CD14-positive monocyte (primary cell): ENCODE measurements around the gene P2RX3. TPM values are rescaled to one million over a fixed set of nuclear protein-coding genes. Genes with fewer than 3 reads are reported as not detected.

ENCODE experiments used
- DNase-seq, 3 donors: peaks; one replicate each; pipeline ENCODE4 v3.0.0-alpha.2; 2011 to 2022
- H2AFZ ChIP-seq: 2 replicates; pipeline ENCODE4 v1.6.0; 2012; ENCODE audit warnings: mild to moderate bottlenecking, low read depth, low read length, inconsistent platforms; ENCODE audit not compliant: insufficient read depth, poor library complexity, severe bottlenecking
- H3K27ac ChIP-seq, 2 donors: 1 replicate in 1 of 2; 2 replicates in 1 of 2; pipeline ENCODE4 v1.5.1; 2012 to 2013; ENCODE audit warnings: low read length in 2 of 2, control low read depth in 1 of 2, inconsistent platforms in 1 of 2, low read depth in 1 of 2, mild to moderate bottlenecking in 1 of 2
- H3K27me3 ChIP-seq, 2 donors: one replicate each; pipeline versions ENCODE4 v1.6.0 to v1.6.1; 2011 to 2013; ENCODE audit warnings: low read length in 2 of 2; ENCODE audit not compliant: control insufficient read depth in 2 of 2, insufficient read depth in 2 of 2
- H3K36me3 ChIP-seq, 2 donors: replicated peaks in 1 of 2; 1 replicate in 1 of 2; 2 replicates in 1 of 2; pipeline versions ENCODE4 v1.5.1 to v1.6.1; 2012 to 2013; ENCODE audit warnings: low read length in 2 of 2, control low read depth in 1 of 2, inconsistent platforms in 1 of 2, mild to moderate bottlenecking in 1 of 2; ENCODE audit not compliant: insufficient read depth in 2 of 2, control insufficient read depth in 1 of 2
- H3K4me1 ChIP-seq, 2 donors: 1 replicate in 1 of 2; 2 replicates in 1 of 2; pipeline versions ENCODE4 v1.5.1 to v1.6.1; 2012 to 2013; ENCODE audit warnings: low read length in 2 of 2, control low read depth in 1 of 2, inconsistent platforms in 1 of 2, mild to moderate bottlenecking in 1 of 2, moderate library complexity in 1 of 2; ENCODE audit not compliant: insufficient read depth in 2 of 2, control insufficient read depth in 1 of 2
- H3K4me2 ChIP-seq: replicated peaks from 2 replicates; pipeline ENCODE3; 2012; ENCODE audit warnings: low read length, moderate library complexity, mild to moderate bottlenecking; ENCODE audit not compliant: poor library complexity, severe bottlenecking; ENCODE audit errors: extremely low read depth
- H3K4me3 ChIP-seq, 3 experiments: fragments of 200-600 bp in 1 of 3; sonication (generic) in 1 of 3; replicated peaks in 1 of 3; 1 replicate in 2 of 3; 2 replicates in 1 of 3; pipeline ENCODE4 v1.5.1; 2011 to 2013; ENCODE audit warnings: low read length in 3 of 3, mild to moderate bottlenecking in 3 of 3, control low read depth in 2 of 3, low read depth in 2 of 3, inconsistent platforms in 1 of 3, moderate library complexity in 1 of 3
- H3K79me2 ChIP-seq: 2 replicates; pipeline ENCODE4 v1.6.0; 2012; ENCODE audit warnings: mild to moderate bottlenecking, control low read depth, inconsistent platforms, low read length, moderate library complexity; ENCODE audit not compliant: insufficient read depth
- H3K9ac ChIP-seq: 2 replicates; pipeline ENCODE4 v1.6.0; 2017; ENCODE audit warnings: low read length, mild to moderate bottlenecking; ENCODE audit not compliant: insufficient read depth, poor library complexity, severe bottlenecking
- H3K9me3 ChIP-seq, 2 donors: replicated peaks in 1 of 2; 1 replicate in 1 of 2; 2 replicates in 1 of 2; pipeline versions ENCODE4 v1.5.1 to v1.6.1; 2012 to 2013; ENCODE audit warnings: low read length in 2 of 2, control low read depth in 1 of 2; ENCODE audit not compliant: control insufficient read depth in 1 of 2, insufficient read depth in 1 of 2
- H4K20me1 ChIP-seq: 2 replicates; pipeline ENCODE4 v1.6.0; 2012; ENCODE audit warnings: mild to moderate bottlenecking, low read length, control low read depth, moderate library complexity; ENCODE audit not compliant: insufficient read depth
- H3K27ac Mint-ChIP-seq, 7 donors: one replicate each; pipeline ENCODE4 v1.8.0; 2020; ENCODE audit warnings: mild to moderate bottlenecking in 7 of 7, mixed read lengths in 7 of 7, moderate library complexity in 6 of 7, inconsistent platforms in 2 of 7
- H3K27me3 Mint-ChIP-seq, 3 donors: one replicate each; pipeline ENCODE4 v1.8.0; 2021 to 2022; ENCODE audit warnings: low read depth in 3 of 3, mild to moderate bottlenecking in 3 of 3, mixed read lengths in 3 of 3, moderate library complexity in 3 of 3, inconsistent platforms in 1 of 3
- H3K36me3 Mint-ChIP-seq, 2 donors: one replicate each; pipeline ENCODE4 v1.8.0; 2020; ENCODE audit warnings: mixed read lengths in 2 of 2, inconsistent platforms in 1 of 2, mild to moderate bottlenecking in 1 of 2
- H3K4me1 Mint-ChIP-seq: one replicate; pipeline ENCODE4 v1.8.0; 2020; ENCODE audit warnings: mild to moderate bottlenecking, mixed read lengths
- H3K4me3 Mint-ChIP-seq, 2 donors: one replicate each; pipeline ENCODE4 v1.8.0; 2020; ENCODE audit warnings: mild to moderate bottlenecking in 2 of 2, mixed read lengths in 2 of 2, moderate library complexity in 1 of 2
- H3K9me3 Mint-ChIP-seq, 7 donors: one replicate each; pipeline ENCODE4 v1.8.0; 2020 to 2022; ENCODE audit warnings: mixed read lengths in 7 of 7, mild to moderate bottlenecking in 6 of 7, moderate library complexity in 6 of 7, inconsistent platforms in 2 of 7
- CTCF ChIP-seq: fragments of 200-600 bp; IDR thresholded peaks from one replicate; pipeline ENCODE4 v1.8.0; 2022; ENCODE audit warnings: antibody characterized with exemption, mild to moderate bottlenecking
- WGBS: methylation state at CpG from one replicate; pipeline ENCODE4 v1.1.5; 2013; ENCODE audit warnings: missing lambda C conversion rate; ENCODE audit not compliant: insufficient coverage; 5-methylcytosine and 5-hydroxymethylcytosine counted together
- intact Hi-C, 2 donors: fragments of 100-400 bp; cut with micrococcal nuclease; formaldehyde crosslinking; loops; one replicate each; pipeline versions ENCODE4 v1.15.0 to v1.15.1; 2023
- polyA plus RNA-seq, 3 donors: library from polyadenylated mRNA; depleted of rRNA in 1 of 3; unstranded in 2 of 3; stranded (reverse) in 1 of 3; fragments of 300-500 nt in 2 of 3; fragments of >200 nt in 1 of 3; fragmentation: Illumina TruSeq in 2 of 3; gene quantifications; 1 replicate in 2 of 3; 2 replicates in 1 of 3; pipeline ENCODE4 v1.2.3, GENCODE V29; 2012 to 2021

Gene P2RX3
- polyA plus RNA-seq, 3 donors: not detected

- H3K4me3 ChIP-seq: no peak overlapping the region
- WGBS: no CpG with 5 or more reads among the region's 2 CpGs
- H3K27me3 ChIP-seq: no peaks in the 10 kb centered on the region
- H3K36me3 ChIP-seq: peaks cover 20 to 32% of the 10 kb centered on the region in 2 donors
- no peak overlapping the region for H3K4me2 ChIP-seq
- peaks cover 0 to 3% (median 2%) of the 10 kb centered on the region in 3 donors for H3K27me3 Mint-ChIP-seq
- H3K4me1 Mint-ChIP-seq: peaks cover 31% of the 10 kb centered on the region
- peak overlapping the region; percentile 53 to 57 for H3K27ac ChIP-seq
- DNase-seq: peak in 1 of 3 donors; percentile 25
- peak overlapping the region; percentile 54 to 88 (median 78) for H3K27ac Mint-ChIP-seq
- peaks cover 25 to 26% of the 10 kb centered on the region in 2 donors for H3K4me1 ChIP-seq
- H3K79me2 ChIP-seq: no peaks in the 10 kb centered on the region
- no peak overlapping the region for H3K4me3 Mint-ChIP-seq
- H2AFZ ChIP-seq: no peak overlapping the region
- TF ChIP-seq CTCF: no peak
- H3K9me3 Mint-ChIP-seq: peaks cover 4 to 17% (median 9%) of the 10 kb centered on the region in 7 donors
- H3K9me3 ChIP-seq: peaks cover 0 to 9% of the 10 kb centered on the region in 2 donors
- peaks cover 35 to 37% of the 10 kb centered on the region in 2 donors for H3K36me3 Mint-ChIP-seq
- intact Hi-C loops: no loop called here
- peaks cover 33% of the 10 kb centered on the region for H4K20me1 ChIP-seq
- no peak overlapping the region for H3K9ac ChIP-seq
Measured at GRCh38 chr11:57403802-57404147, 65.6 kb downstream of the P2RX3 start.

GRCh38 chr11:57405271-57405860 lies 67.2 kb downstream of the P2RX3 start:
- Histone ChIP-seq H3K4me3 (no peak overlapping the region), H3K36me3 (peaks cover 36 to 48% of the 10 kb centered on the region in 2 donors), H3K9me3 (peaks cover 0 to 9% of the 10 kb centered on the region in 2 donors), H3K4me2 (no peak overlapping the region), H3K79me2 (peaks cover 9% of the 10 kb centered on the region), H4K20me1 (peaks cover 49% of the 10 kb centered on the region), H3K9ac (no peak overlapping the region), H3K27me3 (no peaks in the 10 kb centered on the region), H3K27ac (peak overlapping the region in 1 of 2 donors; percentile 63), H2AFZ (no peak overlapping the region), H3K4me1 (peaks cover 25 to 26% of the 10 kb centered on the region in 2 donors)
- Mint-ChIP-seq H3K4me1 (peaks cover 31% of the 10 kb centered on the region), H3K27me3 (peaks cover 0 to 3% (median 2%) of the 10 kb centered on the region in 3 donors), H3K4me3 (no peak overlapping the region), H3K27ac (peak overlapping the region; percentile 41 to 87 (median 70)), H3K36me3 (peaks cover 51 to 53% of the 10 kb centered on the region in 2 donors), H3K9me3 (peaks cover 4 to 17% (median 9%) of the 10 kb centered on the region in 7 donors)
- TF ChIP-seq CTCF: no peak
- WGBS: 42% methylated on average over 2 of the region's 4 CpGs
- intact Hi-C loops: no loop called here
- peak; percentile 23 to 69 (median 36) for DNase-seq
